ENCODE measurements around the gene SYT9.

SYT9 gene

GRCh38 chr11:7471071-7471470, 219.4 kb downstream of the SYT9 start:
- no peak for DNase-seq (ENCODE audit: low spot score)

GRCh38 chr11:7473717-7474116, 222.0 kb downstream of the SYT9 start:
- no peak for DNase-seq (ENCODE audit: low spot score)

GRCh38 chr11:7480113-7480512, 228.4 kb downstream of the SYT9 start:
- DNase-seq (ENCODE audit: low spot score), result no peak

GRCh38 chr11:7484131-7484530, 232.4 kb downstream of the SYT9 start:
- no peak for DNase-seq (ENCODE audit: low spot score)

GRCh38 chr11:7484645-7485044, 232.9 kb downstream of the SYT9 start:
- no peak for DNase-seq (ENCODE audit: low spot score)

DNA sequence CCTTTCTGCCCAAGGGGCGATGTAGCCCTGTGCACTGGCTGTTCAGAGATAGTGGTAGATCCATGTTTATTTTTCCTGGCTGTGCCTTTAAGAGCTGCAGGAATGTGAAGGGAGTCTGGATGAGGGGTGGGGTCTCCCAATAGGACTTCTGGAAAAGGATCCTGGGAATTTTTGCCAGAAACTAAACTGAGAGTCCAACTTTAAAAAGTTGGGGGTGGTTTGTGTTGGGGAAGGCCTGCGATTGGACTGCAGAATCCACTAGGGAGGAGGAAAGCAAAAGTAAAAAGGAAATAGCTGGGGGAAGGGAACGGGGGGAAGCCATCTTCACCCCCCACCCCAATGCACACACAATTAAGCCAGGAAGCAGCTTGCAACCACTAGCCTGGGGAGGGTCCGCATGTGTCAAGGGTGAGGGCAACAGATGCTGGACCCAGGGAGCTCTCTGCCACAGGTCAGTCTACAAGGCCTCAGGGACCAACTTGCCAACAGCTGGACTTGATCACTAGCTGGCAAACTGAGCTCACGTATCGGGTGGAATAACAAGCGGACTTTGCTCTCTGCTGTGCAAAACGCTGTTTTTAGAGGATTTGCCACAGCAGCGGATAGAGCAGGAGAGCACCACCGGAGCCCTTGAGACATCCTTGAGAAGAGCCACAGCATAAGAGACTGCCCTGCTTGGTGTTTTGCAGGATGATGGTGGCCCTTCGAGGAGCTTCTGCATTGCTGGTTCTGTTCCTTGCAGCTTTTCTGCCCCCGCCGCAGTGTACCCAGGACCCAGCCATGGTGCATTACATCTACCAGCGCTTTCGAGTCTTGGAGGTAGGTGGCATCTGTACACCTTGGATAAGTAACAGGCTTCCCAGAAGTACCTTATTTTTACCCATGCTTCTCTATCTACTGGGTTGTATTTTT, 233.7 kb downstream of the SYT9 start, which contains the start of gene OLFML1:
Gene OLFML1 (plus strand): TSS at position 321 of the 912 bp plus-strand sequence. CDS start 370 bp downstream, at position 691.
- DNase-seq (ENCODE audit: low spot score), result no peak

DNA sequence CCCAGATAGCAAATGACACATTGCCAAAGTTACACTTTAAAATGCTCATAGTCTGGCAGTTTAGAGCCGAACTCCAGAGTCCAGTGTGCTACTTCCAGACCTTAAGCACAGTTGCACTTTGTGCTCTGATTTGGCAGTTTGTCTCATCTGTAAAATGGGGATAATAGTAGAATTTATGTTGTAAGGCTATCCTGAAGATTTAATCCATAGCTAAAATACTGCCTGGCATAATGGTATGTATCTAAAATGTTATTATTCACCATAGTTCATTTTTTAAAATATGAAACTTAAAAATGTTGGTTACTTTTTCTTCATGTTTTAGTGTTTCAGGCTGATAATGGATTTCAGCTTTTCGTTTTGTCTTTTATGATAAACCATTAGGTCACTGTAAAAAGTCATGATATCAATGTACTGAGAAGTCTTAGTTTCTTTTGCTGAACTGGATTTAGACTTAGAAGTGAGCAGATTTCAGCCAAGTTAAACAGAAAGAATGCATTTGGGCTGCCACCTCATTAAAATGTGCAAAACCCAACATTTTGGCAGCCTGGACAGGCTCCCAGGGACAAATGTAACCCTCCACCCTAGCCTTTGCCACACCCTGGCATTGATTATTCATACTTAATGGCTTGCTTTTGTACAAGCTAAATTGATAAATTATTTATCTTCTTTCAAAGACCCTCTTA, 234.5 kb downstream of the SYT9 start:
- no peak for DNase-seq (ENCODE audit: low spot score)

GRCh38 chr11:7486781-7487140, 235.1 kb downstream of the SYT9 start:
- no peak for DNase-seq (ENCODE audit: low spot score)

GRCh38 chr11:7487360-7487759, 235.7 kb downstream of the SYT9 start:
- no peak for DNase-seq (ENCODE audit: low spot score)

DNA sequence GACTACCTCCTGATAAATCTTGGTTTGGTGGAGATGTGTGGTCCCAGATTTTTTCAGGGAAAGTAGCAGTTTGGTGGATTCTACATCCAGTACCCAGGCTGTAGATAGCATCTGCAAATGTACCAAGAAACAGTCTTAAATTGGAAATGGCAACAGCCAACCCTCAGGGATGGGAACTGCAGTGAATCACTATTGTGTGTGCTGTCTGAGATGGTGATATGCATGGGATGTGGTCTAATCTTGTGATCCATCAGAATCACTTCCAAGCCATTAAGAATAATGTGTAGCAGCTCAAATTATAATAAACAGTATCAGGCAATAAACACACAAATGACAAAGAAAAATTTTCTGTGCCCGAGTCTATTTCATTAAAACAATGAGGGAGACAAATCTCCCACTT, 237.0 kb downstream of the SYT9 start:
- no peak for DNase-seq (ENCODE audit: low spot score)

DNA sequence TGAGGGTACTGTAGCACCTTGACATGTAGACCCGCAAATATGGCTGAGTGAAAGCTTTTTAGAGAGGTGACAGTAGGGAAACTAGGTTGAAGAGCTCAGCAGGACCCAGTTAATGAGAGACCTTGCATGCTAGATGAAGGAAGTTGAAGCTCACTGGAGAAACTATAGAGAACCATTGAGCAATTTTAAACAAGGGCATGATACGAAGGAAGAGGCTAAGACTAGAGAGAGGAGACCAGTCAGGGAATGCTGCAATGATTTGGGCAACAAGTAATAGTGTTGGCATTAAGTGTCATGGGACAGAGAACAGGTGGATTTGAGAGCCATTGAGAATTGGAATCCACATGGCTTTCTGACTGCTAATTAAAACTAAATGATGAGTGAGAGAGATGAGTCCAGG, 237.7 kb downstream of the SYT9 start:
- DNase-seq (ENCODE audit: low spot score), result no peak

DNA sequence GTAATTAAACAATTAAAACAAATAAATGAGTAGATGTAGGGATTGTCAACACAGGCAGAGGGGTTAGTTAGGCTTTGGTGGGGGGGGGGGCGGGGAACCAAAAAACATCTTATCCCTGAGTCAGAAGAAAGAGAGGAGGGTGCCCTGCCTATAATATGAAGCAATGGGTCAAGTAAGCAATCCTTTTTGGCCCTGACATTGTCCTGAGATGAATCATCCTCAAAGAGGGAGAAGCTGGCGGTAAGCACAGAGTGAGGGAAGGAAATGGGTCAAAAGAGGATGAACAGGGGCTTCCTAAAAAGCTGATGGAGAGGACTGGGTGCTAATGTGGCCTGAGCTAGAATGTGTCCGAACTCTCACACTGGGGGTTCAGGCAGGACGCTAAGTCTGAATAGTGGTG, 238.3 kb downstream of the SYT9 start:
- DNase-seq (ENCODE audit: low spot score), result no peak

GRCh38 chr11:7490535-7490934, 238.8 kb downstream of the SYT9 start:
- no peak for DNase-seq (ENCODE audit: low spot score)

GRCh38 chr11:7492253-7492652, 240.5 kb downstream of the SYT9 start:
- no peak for DNase-seq (ENCODE audit: low spot score)

DNA sequence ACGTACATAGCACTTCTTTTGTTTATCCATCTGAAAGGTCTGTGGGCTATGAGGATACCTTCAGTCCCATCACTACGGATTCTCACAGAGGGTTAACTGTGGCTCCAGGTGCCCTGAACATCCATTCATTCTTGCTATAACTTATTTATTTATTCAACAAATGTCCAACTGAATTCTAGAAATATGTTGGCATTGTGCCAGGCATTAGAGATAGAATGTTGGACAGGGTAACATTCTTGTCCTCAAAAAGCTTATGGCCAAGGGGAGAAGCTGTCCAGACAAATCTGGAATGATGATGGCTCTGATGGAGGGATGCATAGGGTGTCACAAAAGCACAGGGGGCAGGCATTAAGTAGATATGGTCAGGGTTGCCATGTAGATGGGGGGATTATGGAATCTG, 242.0 kb downstream of the SYT9 start:
- DNase-seq (ENCODE audit: low spot score), result no peak

DNA sequence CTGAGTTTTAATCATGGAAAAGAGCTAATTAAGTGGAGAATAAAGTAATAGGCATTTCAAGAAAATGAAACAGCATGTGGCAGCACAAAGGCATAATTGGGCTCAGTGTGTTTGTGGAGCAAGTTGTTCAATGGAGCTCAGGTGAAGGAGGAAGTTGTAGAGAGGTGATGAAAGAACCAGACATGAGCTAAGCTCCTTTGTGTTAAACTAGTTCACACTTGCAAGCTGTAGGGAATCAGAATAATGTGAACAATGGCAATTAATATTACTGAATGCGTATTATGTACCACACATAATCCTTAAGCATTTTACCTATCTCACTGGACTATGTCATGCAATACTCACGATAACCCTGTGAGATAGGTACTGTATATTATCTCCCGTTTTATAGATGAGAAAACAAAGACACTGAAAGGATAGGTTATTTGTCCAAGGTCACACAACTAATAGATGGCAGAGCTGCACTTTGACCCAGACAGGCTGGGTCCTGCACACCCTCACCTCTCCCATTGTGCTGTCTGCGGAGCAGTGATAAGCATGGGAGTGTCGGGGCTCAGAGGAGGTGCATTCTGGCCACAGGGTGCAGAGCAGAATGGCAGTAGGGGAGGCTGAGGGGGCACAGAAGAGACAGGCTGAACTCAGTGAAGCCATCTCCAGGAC, 242.5 kb downstream of the SYT9 start:
- no peak for DNase-seq (ENCODE audit: low spot score)

DNA sequence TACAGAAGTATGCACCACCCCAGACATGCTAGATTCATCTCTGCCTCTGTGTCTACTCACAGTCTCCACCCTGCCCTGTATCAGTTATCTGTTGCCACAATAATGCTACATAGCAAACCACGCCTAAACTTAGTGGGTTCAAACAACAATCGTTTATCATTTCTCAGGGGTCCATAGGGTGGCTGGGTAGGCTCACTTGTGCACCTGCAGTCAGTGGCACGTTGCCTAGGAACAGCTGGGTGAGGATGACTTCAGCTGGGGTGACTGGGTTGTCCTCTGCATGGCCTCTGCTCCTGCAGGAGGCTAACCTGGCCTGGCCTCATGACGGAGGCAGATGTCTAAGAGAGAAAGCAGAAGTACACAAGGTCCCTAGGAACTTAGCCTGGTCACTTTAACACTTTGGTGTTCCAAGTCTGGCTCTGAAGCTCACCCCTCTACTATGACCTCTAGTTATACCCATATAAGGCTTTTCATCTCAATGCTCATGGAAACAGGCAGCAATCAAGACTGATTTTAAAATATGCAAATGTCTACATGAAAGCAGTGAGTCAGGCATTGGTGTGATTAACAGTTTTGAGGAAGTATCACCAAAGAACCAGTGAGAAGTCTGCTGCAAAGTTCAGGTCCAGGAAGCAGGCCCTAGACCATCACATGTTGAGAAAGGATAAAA, 244.3 kb downstream of the SYT9 start:
- no peak for DNase-seq (ENCODE audit: low spot score)

- no peak for DNase-seq (ENCODE audit: low spot score)
Measured at GRCh38 chr11:7498193-7498592, 246.5 kb downstream of the SYT9 start.

DNA sequence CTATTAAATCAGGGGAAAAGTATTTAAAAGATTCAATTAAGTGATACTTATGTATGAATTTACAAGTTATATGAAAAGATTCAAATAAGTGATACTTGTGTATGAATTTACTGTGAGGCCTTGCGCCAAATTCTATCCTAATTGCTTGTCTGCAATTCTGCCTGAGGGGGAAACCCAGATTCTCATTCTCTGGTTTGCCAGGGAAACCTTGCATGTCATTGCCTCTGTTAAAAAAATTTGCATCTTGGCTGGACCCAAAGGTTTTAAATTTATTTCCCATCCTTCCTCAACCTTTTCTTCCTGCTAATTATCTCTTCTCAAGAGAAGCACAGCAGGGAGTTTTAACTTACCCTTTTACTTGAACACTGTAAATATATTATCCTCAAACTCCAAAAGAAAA, 247.4 kb downstream of the SYT9 start:
- DNase-seq (ENCODE audit: low spot score), result no peak

- no peak for DNase-seq (ENCODE audit: low spot score)
Measured at GRCh38 chr11:7500251-7500650, 248.5 kb downstream of the SYT9 start.

DNA sequence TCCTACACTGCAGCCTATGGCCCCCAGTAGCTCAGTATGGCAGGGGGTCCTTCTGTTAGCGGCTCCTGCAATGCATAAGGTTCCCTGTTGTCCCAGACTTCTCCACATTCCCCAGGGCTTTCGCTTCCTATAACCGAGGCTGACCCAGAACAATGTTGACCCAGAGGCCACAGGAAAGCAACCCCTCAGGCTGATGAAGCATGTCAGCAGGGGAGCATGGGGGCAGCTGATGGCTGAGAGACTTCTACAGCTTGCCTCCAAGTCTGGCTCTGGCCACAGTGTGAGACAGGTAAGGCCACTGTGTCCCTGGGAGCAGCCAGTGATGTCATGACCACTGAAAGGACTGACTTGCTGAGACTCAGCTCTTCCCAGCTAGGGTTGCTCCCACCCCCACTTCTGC, 249.5 kb downstream of the SYT9 start:
- no peak for DNase-seq (ENCODE audit: low spot score)

- no peak for DNase-seq (ENCODE audit: low spot score)
Measured at GRCh38 chr11:7501894-7502293, 250.2 kb downstream of the SYT9 start.

Measured in ecto neural progenitor cell (in vitro differentiated cells).